GM21367 (cell line): ENCODE measurements around the gene NUDT22.

ENCODE experiments used
- ATAC-seq: cut with Tn5 transposase; IDR thresholded peaks from one replicate; pipeline ENCODE4 v1.9.1; 2021; ENCODE audit not compliant: unreplicated experiment

The NUDT22 gene

GRCh38 chr11:64226507-64227051 lies 505 bp downstream of the NUDT22 start:
- no peak for ATAC-seq

GRCh38 chr11:64227405-64227956 lies 1.4 kb downstream of the NUDT22 start:
- no peak for ATAC-seq

GRCh38 chr11:64229090-64229743 lies 3.1 kb downstream of the NUDT22 start:
- ATAC-seq, result no peak

GRCh38 chr11:64229744-64230170 lies 3.7 kb downstream of the NUDT22 start:
- ATAC-seq, result no peak

- peak; percentile 35 for ATAC-seq
Measured at GRCh38 chr11:64230171-64230984, 4.3 kb downstream of the NUDT22 start, which contains the start of gene DNAJC4. Gene DNAJC4 (plus strand): TSS chr11:64230548. CDS start chr11:64230855, 307 bp downstream.

GRCh38 chr11:64230985-64231365 lies 4.9 kb downstream of the NUDT22 start:
- no peak for ATAC-seq

- ATAC-seq, result no peak
Measured at GRCh38 chr11:64231546-64231945, 5.5 kb downstream of the NUDT22 start.

GRCh38 chr11:64232182-64232966 lies 6.3 kb downstream of the NUDT22 start:
- ATAC-seq, result no peak

GRCh38 chr11:64232967-64233315 lies 6.9 kb downstream of the NUDT22 start:
- ATAC-seq, result no peak

GRCh38 chr11:64233913-64234586 lies 8.0 kb downstream of the NUDT22 start, which contains the start of gene VEGFB:
Gene VEGFB (plus strand): TSS chr11:64234584. CDS start chr11:64234834, 250 bp downstream.
- no peak for ATAC-seq

- no peak for ATAC-seq
Measured at GRCh38 chr11:64234647-64235379, 8.7 kb downstream of the NUDT22 start.

- ATAC-seq, result no peak
Measured at GRCh38 chr11:64235437-64236161, 9.5 kb downstream of the NUDT22 start.

GRCh38 chr11:64237484-64237951 lies 11.4 kb downstream of the NUDT22 start:
- ATAC-seq, result no peak

- ATAC-seq, result no peak
Measured at GRCh38 chr11:64238076-64238475, 12.0 kb downstream of the NUDT22 start.

GRCh38 chr11:64238999-64239398 lies 12.9 kb downstream of the NUDT22 start:
- no peak for ATAC-seq

GRCh38 chr11:64239662-64240434 lies 13.8 kb downstream of the NUDT22 start:
- ATAC-seq, result no peak

GRCh38 chr11:64240435-64241240 lies 14.6 kb downstream of the NUDT22 start, which contains the start of gene FKBP2:
Gene FKBP2 (plus strand): TSS chr11:64241095. CDS start chr11:64242388, 1,293 bp downstream.
- peak; percentile 33 for ATAC-seq
